ENCODE data around the gene POLR1B.

POLR1B gene

GRCh38 chr2:112579241-112579640 is 37.0 kb downstream of the POLR1B start:
- DNase-seq (ENCODE audit: low read depth), result peak; percentile 71
- no peak overlapping the region for H3K4me3 ChIP-seq (ENCODE audit: control insufficient read depth, low read depth, low read length)
- peak; percentile 24 for TF ChIP-seq CTCF (IDR thresholded peaks at IDR 0.05; ENCODE audit: control insufficient read depth, insufficient read depth, low read depth, low read length, missing control alignments)

- no peak for DNase-seq (ENCODE audit: low read depth)
- no peak overlapping the region for H3K4me3 ChIP-seq (ENCODE audit: control insufficient read depth, low read depth, low read length)
- no peak for TF ChIP-seq CTCF (IDR thresholded peaks at IDR 0.05; ENCODE audit: control insufficient read depth, insufficient read depth, low read depth, low read length, missing control alignments)
Observed at GRCh38 chr2:112580084-112580483, 37.8 kb downstream of the POLR1B start.

GRCh38 chr2:112582314-112582746 is 40.1 kb downstream of the POLR1B start:
- peak; percentile 43 for TF ChIP-seq CTCF (IDR thresholded peaks at IDR 0.05; ENCODE audit: control insufficient read depth, insufficient read depth, low read depth, low read length, missing control alignments)
- no peak overlapping the region for H3K4me3 ChIP-seq (ENCODE audit: control insufficient read depth, low read depth, low read length)
- peak; percentile 32 for DNase-seq (ENCODE audit: low read depth)

GRCh38 chr2:112583497-112584133 is 41.4 kb downstream of the POLR1B start:
- no peak for DNase-seq (ENCODE audit: low read depth)
- peak overlapping the region; percentile 95 for H3K4me3 ChIP-seq (ENCODE audit: control insufficient read depth, low read depth, low read length)
- no peak for TF ChIP-seq CTCF (IDR thresholded peaks at IDR 0.05; ENCODE audit: control insufficient read depth, insufficient read depth, low read depth, low read length, missing control alignments)

GRCh38 chr2:112584134-112584890 is 42.0 kb downstream of the POLR1B start, which contains the start of gene CHCHD5:
TSS of gene CHCHD5 (plus strand) at chr2:112584609. CDS start at chr2:112584648, 39 bp downstream.
- DNase-seq (ENCODE audit: low read depth), result peak; percentile 81
- H3K4me3 ChIP-seq (ENCODE audit: control insufficient read depth, low read depth, low read length), result peak within 1 kb of the TSS; percentile 95
- TF ChIP-seq CTCF (IDR thresholded peaks at IDR 0.05; ENCODE audit: control insufficient read depth, insufficient read depth, low read depth, low read length, missing control alignments), result peak; percentile 6

- no peak for DNase-seq (ENCODE audit: low read depth)
- no peak for TF ChIP-seq CTCF (IDR thresholded peaks at IDR 0.05; ENCODE audit: control insufficient read depth, insufficient read depth, low read depth, low read length, missing control alignments)
- H3K4me3 ChIP-seq (ENCODE audit: control insufficient read depth, low read depth, low read length), result peak overlapping the region; percentile 95
Observed at GRCh38 chr2:112584891-112585250, 42.6 kb downstream of the POLR1B start.
